Ascending aorta (tissue), 2 donors: Measurements from ENCODE around the gene NACC2. TPM values are rescaled to one million over a fixed set of nuclear protein-coding genes. Genes with fewer than 3 reads are reported as not detected.
A peak's percentile ranks its signal among the peaks of the same experiment; 100 is the strongest.

Experiments
- DNase-seq, 2 donors: peaks; one replicate each; pipeline ENCODE4 v3.0.0-alpha.2; 2019; ENCODE audit warnings: low spot score in 2 of 2
- H3K27ac ChIP-seq, 2 donors: fragments of 200-600 bp; sonication (generic); one replicate each; pipeline ENCODE4 v1.5.1; 2016 to 2017; ENCODE audit warnings: mild to moderate bottlenecking in 1 of 2
- H3K27me3 ChIP-seq: fragments of 200-600 bp; sonication (generic); one replicate; pipeline ENCODE4 v1.5.1; 2017
- H3K36me3 ChIP-seq, 2 donors: fragments of 200-600 bp; sonication (generic); one replicate each; pipeline ENCODE4 v1.5.1; 2016
- H3K4me1 ChIP-seq, 2 donors: fragments of 200-600 bp; sonication (generic); one replicate each; pipeline ENCODE4 v1.5.1; 2016 to 2017; ENCODE audit warnings: mild to moderate bottlenecking in 1 of 2
- H3K4me3 ChIP-seq, 2 donors: fragments of 200-600 bp; sonication (generic); one replicate each; pipeline ENCODE4 v1.5.1; 2016 to 2017; ENCODE audit warnings: mild to moderate bottlenecking in 1 of 2
- H3K9me3 ChIP-seq, 2 donors: fragments of 200-600 bp; sonication (generic); one replicate each; pipeline ENCODE4 v1.5.1; 2016
- intact Hi-C: fragments of 100-400 bp; cut with DNase I; formaldehyde crosslinking; loops from one replicate; pipeline ENCODE4 v1.15.1; 2023
- total RNA-seq: library from RNA; depleted of rRNA; stranded (reverse); fragments of >200 nt; gene quantifications from one replicate; pipeline ENCODE4 v1.1.0, GENCODE V29; 2016
- TF ChIP-seq, protein P1 (sequence below), 3 experiments: fragments of 200-600 bp in 2 of 3; fragments of 450-650 bp in 1 of 3; sonication (generic) in 2 of 3; IDR thresholded peaks; one replicate each; pipeline ENCODE4 v1.5.1; 2016 to 2019; ENCODE audit warnings: antibody characterized with exemption in 3 of 3, mild to moderate bottlenecking in 1 of 3, moderate library complexity in 1 of 3

Gene NACC2
- total RNA-seq, 1 donor from 2014 or later, result 72.2 TPM

GRCh38 chr9:135998016-135998380 is 97.1 kb downstream of the NACC2 start:
- no peak overlapping the region for H3K27ac ChIP-seq
- H3K9me3 ChIP-seq, result no peaks in the 10 kb centered on the region
- DNase-seq, result no peak
- intact Hi-C loops, result no loop called here
- TF ChIP-seq, protein P1, sequence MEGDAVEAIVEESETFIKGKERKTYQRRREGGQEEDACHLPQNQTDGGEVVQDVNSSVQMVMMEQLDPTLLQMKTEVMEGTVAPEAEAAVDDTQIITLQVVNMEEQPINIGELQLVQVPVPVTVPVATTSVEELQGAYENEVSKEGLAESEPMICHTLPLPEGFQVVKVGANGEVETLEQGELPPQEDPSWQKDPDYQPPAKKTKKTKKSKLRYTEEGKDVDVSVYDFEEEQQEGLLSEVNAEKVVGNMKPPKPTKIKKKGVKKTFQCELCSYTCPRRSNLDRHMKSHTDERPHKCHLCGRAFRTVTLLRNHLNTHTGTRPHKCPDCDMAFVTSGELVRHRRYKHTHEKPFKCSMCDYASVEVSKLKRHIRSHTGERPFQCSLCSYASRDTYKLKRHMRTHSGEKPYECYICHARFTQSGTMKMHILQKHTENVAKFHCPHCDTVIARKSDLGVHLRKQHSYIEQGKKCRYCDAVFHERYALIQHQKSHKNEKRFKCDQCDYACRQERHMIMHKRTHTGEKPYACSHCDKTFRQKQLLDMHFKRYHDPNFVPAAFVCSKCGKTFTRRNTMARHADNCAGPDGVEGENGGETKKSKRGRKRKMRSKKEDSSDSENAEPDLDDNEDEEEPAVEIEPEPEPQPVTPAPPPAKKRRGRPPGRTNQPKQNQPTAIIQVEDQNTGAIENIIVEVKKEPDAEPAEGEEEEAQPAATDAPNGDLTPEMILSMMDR (IDR thresholded peaks at IDR 0.05), result no peak
- H3K27me3 ChIP-seq, result no peaks in the 10 kb centered on the region
- no peak overlapping the region for H3K4me3 ChIP-seq
- no peaks in the 10 kb centered on the region for H3K36me3 ChIP-seq
- peaks cover 0 to 2% of the 10 kb centered on the region in 2 donors for H3K4me1 ChIP-seq

- Histone ChIP-seq H3K4me1 (peaks cover 3 to 7% of the 10 kb centered on the region in 2 donors), H3K9me3 (no peaks in the 10 kb centered on the region), H3K27me3 (no peaks in the 10 kb centered on the region), H3K27ac (no peak overlapping the region), H3K36me3 (no peaks in the 10 kb centered on the region), H3K4me3 (no peak overlapping the region)
- TF ChIP-seq, protein P1 (IDR thresholded peaks at IDR 0.05), result no peak
- intact Hi-C loops, result no loop called here
- DNase-seq, result no peak
Measured at GRCh38 chr9:135997090-135998015, 97.7 kb downstream of the NACC2 start.

DNA sequence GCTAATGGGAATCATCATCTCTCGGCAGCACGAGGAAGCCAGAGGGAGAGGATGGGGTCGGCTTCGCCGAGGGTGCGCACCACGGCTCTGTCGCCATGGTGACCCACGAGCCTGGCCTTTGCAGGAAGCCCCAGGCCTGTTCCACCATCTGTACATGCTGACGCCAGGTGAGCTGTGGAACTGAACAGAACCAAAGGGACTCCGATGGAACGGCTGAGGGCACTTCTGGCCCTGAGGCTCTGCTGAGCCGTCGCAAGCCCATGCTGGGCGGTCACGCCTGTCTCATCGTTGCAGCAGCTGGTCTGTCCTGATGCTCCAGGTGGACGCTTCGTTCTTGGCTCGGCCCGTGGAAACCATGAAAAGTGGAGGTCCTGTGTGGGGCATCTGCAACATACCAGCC is 99.3 kb downstream of the NACC2 start:
- intact Hi-C loops, result no loop called here
- no peak for DNase-seq

DNA sequence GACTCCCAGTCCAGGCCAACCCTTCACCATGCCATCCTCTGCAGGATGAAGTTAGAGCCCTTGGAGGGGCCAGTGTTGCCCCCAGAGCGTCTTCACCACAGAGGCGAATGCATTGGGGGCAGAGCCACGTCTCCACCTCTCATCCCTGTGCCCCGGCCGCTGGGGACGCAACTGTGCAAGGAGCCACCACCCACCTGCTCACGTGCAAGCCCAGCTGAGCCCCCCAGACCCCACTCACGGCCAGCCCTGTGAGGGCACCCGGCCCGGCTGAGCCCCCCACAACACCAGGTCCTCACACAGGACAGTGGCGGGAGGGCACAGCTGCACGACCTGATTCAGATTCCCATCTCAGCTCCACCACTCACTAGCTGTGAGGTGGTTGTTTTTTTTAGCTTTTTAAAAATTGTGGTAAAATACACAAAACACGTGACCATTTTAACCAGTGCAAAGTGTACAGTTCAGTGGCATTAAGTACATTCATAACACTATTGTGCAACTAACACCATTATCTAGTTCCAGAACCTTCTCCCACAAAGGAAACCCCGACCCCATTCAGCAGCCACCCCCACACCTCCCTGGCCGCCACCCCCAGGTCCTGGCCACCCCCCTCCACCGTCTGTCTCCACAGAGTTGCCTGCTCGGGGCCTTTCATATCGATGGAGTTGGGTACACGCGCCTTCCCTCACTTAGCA is 100.4 kb downstream of the NACC2 start:
- TF ChIP-seq, protein P1 (IDR thresholded peaks at IDR 0.05), result no peak
- intact Hi-C loops, result no loop called here
- no peak for DNase-seq
- H3K4me3 ChIP-seq, result no peak overlapping the region
- no peak overlapping the region for H3K27ac ChIP-seq
- H3K4me1 ChIP-seq, result peaks cover 10 to 15% of the 10 kb centered on the region in 2 donors
- H3K9me3 ChIP-seq, result no peaks in the 10 kb centered on the region
- H3K36me3 ChIP-seq, result no peaks in the 10 kb centered on the region
- H3K27me3 ChIP-seq, result no peaks in the 10 kb centered on the region

More for the DNA sequence above, 99.3 kb downstream of the NACC2 start:
- H3K36me3 ChIP-seq, result no peaks in the 10 kb centered on the region
- no peaks in the 10 kb centered on the region for H3K27me3 ChIP-seq
- H3K4me3 ChIP-seq, result no peak overlapping the region
- peaks cover 3 to 7% of the 10 kb centered on the region in 2 donors for H3K4me1 ChIP-seq
- no peak overlapping the region for H3K27ac ChIP-seq
- no peaks in the 10 kb centered on the region for H3K9me3 ChIP-seq
- TF ChIP-seq, protein P1 (IDR thresholded peaks at IDR 0.05), result no peak

DNA sequence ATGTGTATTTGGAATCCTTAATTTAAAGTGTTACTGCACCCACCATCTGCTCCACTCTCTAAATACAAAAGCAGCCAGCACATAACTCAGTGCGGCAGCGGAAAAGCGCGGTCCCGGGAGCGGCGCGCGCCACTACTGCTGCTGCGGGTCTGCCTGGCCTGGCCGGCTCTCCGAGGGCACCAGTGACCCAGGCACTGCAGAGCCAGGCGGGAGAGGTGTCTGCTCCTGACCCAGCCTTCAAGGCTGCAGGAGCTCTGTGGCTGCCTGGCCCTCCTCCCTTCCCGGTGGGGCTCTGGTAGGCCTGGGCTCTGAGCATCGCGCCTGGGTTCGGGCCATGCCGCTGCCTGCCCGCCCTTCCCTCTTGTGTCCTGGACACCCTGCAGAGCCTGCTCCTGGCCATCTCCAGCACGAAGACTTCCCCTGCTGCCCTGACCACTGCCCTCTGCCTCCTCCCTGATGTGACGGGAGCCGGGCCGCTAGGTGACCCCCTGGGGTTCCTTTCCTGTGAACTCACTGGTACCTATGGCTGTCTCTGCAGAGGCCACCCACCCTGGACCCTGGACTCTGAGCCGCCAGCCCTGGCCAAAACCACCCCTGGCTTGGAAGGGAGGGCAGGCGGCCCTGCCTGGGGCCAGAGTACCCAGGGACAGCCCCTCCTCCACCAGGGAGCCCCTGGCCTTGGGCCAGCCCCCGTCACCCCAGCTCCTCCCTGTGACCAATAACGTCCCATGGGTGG is 101.2 kb downstream of the NACC2 start:
- Histone ChIP-seq H3K36me3 (no peaks in the 10 kb centered on the region), H3K27me3 (no peaks in the 10 kb centered on the region), H3K4me3 (no peak overlapping the region), H3K9me3 (no peaks in the 10 kb centered on the region), H3K4me1 (peaks cover 10 to 15% of the 10 kb centered on the region in 2 donors), H3K27ac (peak overlapping the region; percentile 70 to 72)
- TF ChIP-seq, protein P1 (IDR thresholded peaks at IDR 0.05), result no peak
- no peak for DNase-seq
- intact Hi-C loops, result no loop called here
